ENCODE measurements around the gene PATJ. TPM values are rescaled to one million over a fixed set of nuclear protein-coding genes. Genes with fewer than 3 reads are reported as not detected.

PATJ gene
- total RNA-seq, 4 donors from 2014 or later, result 119 to 299 (median 149) TPM

DNA sequence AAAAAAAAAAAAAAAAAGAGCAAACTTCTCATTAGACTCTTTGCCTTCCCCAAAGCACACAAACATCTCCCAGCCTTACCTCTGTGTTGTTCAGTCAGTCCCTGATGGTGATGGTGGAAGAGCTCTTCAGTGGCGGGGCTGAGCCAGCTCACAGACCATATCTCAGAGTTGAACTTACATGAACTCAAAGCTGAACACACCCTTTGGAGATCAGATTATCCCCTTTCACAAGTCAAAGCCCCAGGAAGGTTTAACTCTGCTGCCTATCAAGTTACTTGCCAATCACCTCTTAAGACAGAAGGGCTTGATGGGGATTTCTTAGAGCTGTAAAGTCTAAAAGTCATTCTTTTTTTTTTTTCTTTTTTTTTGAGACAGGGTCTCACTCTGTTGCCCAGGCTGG is 397.1 kb downstream of the PATJ start:
- no peak overlapping the region for H3K27ac ChIP-seq
- H3K9me3 ChIP-seq, result no peaks in the 10 kb centered on the region
- DNase-seq, result no peak
- in situ Hi-C loops (cut with MboI; ENCODE audit: low pct_ligation_motif_present in 1 of 4, low pct_unique_long_range_greater_than_20kb in 1 of 4, low sequenced_read_pairs in 3 of 4) (no loop called here), intact Hi-C loops (cut with DNase I; ENCODE audit: low total_unique reads) (no loop called here)
- no peak for TF ChIP-seq POLR2A (IDR thresholded peaks at IDR 0.05)
- TF ChIP-seq EP300 (IDR thresholded peaks at IDR 0.05; ENCODE audit: low read depth), result no peak
- TF ChIP-seq POLR2AphosphoS5 (IDR thresholded peaks at IDR 0.05), result no peak
- TF ChIP-seq, protein P1, sequence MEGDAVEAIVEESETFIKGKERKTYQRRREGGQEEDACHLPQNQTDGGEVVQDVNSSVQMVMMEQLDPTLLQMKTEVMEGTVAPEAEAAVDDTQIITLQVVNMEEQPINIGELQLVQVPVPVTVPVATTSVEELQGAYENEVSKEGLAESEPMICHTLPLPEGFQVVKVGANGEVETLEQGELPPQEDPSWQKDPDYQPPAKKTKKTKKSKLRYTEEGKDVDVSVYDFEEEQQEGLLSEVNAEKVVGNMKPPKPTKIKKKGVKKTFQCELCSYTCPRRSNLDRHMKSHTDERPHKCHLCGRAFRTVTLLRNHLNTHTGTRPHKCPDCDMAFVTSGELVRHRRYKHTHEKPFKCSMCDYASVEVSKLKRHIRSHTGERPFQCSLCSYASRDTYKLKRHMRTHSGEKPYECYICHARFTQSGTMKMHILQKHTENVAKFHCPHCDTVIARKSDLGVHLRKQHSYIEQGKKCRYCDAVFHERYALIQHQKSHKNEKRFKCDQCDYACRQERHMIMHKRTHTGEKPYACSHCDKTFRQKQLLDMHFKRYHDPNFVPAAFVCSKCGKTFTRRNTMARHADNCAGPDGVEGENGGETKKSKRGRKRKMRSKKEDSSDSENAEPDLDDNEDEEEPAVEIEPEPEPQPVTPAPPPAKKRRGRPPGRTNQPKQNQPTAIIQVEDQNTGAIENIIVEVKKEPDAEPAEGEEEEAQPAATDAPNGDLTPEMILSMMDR (IDR thresholded peaks at IDR 0.05), result no peak
- 91% methylated on average over 1 of the region's 1 CpG; no CpG with 5 or more reads in 1 of the 2 donors for WGBS, 2 donors (ENCODE audit: low coverage in 1 of 2)
- H3K27me3 ChIP-seq, result no peaks in the 10 kb centered on the region
- no peak overlapping the region for H3K4me3 ChIP-seq
- no peaks in the 10 kb centered on the region for H3K4me1 ChIP-seq
- H3K36me3 ChIP-seq, result no peaks in the 10 kb centered on the region

GRCh38 chr1:62140666-62141065 is 398.4 kb downstream of the PATJ start:
- Histone ChIP-seq H3K27me3 (no peaks in the 10 kb centered on the region), H3K4me3 (no peak overlapping the region), H3K9me3 (no peaks in the 10 kb centered on the region), H3K27ac (no peak overlapping the region), H3K4me1 (no peaks in the 10 kb centered on the region), H3K36me3 (no peaks in the 10 kb centered on the region)
- TF ChIP-seq, protein P1 (IDR thresholded peaks at IDR 0.05), result no peak
- no peak for TF ChIP-seq POLR2A (IDR thresholded peaks at IDR 0.05)
- TF ChIP-seq POLR2AphosphoS5 (IDR thresholded peaks at IDR 0.05), result no peak
- TF ChIP-seq EP300 (IDR thresholded peaks at IDR 0.05; ENCODE audit: low read depth), result no peak
- intact Hi-C loops (cut with DNase I; ENCODE audit: low total_unique reads) (no loop called here), in situ Hi-C loops (cut with MboI; ENCODE audit: low pct_ligation_motif_present in 1 of 4, low pct_unique_long_range_greater_than_20kb in 1 of 4, low sequenced_read_pairs in 3 of 4) (no loop called here)
- WGBS, 2 donors (ENCODE audit: low coverage in 1 of 2), result 92 to 96% methylated on average over 3 to 4 of the region's 4 CpGs
- DNase-seq, result no peak

GRCh38 chr1:62142496-62142895 is 400.2 kb downstream of the PATJ start:
- H3K9me3 ChIP-seq, result no peaks in the 10 kb centered on the region
- TF ChIP-seq POLR2A (IDR thresholded peaks at IDR 0.05), result no peak
- TF ChIP-seq POLR2AphosphoS5 (IDR thresholded peaks at IDR 0.05), result no peak
- H3K27ac ChIP-seq, result no peak overlapping the region
- no peaks in the 10 kb centered on the region for H3K27me3 ChIP-seq
- H3K36me3 ChIP-seq, result no peaks in the 10 kb centered on the region
- no peaks in the 10 kb centered on the region for H3K4me1 ChIP-seq
- no peak overlapping the region for H3K4me3 ChIP-seq
- 44 to 45% methylated on average over 5 of the region's 5 CpGs for WGBS, 2 donors (ENCODE audit: low coverage in 1 of 2)
- intact Hi-C loops (cut with DNase I; ENCODE audit: low total_unique reads), result no loop called here
- no peak for DNase-seq
- in situ Hi-C loops (cut with MboI; ENCODE audit: low pct_ligation_motif_present in 1 of 4, low pct_unique_long_range_greater_than_20kb in 1 of 4, low sequenced_read_pairs in 3 of 4), result no loop called here

DNA sequence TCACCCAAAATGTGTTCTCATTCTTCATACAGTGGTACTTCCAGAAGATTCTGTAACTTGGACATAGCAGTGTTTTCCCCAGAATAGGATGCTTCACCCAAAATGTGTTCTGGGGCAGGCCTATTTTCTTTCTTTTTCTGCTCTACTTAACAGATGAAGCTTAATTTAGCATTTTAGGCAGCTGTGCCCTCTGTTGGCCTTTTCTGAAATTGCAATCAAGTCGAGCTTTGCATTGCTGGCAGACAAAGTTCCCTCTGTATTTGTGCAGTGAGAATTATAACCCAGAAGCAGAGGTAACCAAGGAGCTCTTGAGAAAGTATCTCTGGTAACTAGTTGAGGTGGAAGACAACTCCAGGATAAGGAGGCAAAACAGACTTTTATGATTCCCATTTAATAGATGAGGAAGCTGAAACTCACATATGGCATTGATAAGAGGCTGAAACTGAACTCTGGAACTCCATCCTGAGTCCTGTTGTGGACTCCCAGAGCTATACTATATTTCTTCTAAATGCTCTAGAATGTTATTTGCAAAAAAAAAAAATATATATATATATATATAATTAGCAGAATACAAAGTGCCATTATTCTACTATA is 402.1 kb downstream of the PATJ start:
- in situ Hi-C loops (cut with MboI; ENCODE audit: low pct_ligation_motif_present in 1 of 4, low pct_unique_long_range_greater_than_20kb in 1 of 4, low sequenced_read_pairs in 3 of 4), result no loop called here
- Histone ChIP-seq H3K27ac (no peak overlapping the region), H3K9me3 (no peaks in the 10 kb centered on the region), H3K27me3 (no peaks in the 10 kb centered on the region), H3K36me3 (peaks cover 0 to 11% (median 2%) of the 10 kb centered on the region in 4 donors), H3K4me3 (no peak overlapping the region), H3K4me1 (no peaks in the 10 kb centered on the region)
- WGBS, 2 donors (ENCODE audit: low coverage in 1 of 2), result 0% methylated on average over 1 of the region's 1 CpG; no CpG with 5 or more reads in 1 of the 2 donors
- DNase-seq, result peak; percentile 16
- TF ChIP-seq, protein P1 (IDR thresholded peaks at IDR 0.05), result peak; percentile 34 to 60 (median 48)
- TF ChIP-seq POLR2A (IDR thresholded peaks at IDR 0.05), result no peak
- intact Hi-C loops (cut with DNase I; ENCODE audit: low total_unique reads), result no loop called here

GRCh38 chr1:62159940-62160348 is 417.7 kb downstream of the PATJ start:
- no peak for DNase-seq
- Histone ChIP-seq H3K4me3 (no peak overlapping the region), H3K27me3 (no peaks in the 10 kb centered on the region), H3K27ac (no peak overlapping the region), H3K36me3 (no peaks in the 10 kb centered on the region), H3K9me3 (no peaks in the 10 kb centered on the region), H3K4me1 (no peaks in the 10 kb centered on the region)
- TF ChIP-seq POLR2AphosphoS5 (IDR thresholded peaks at IDR 0.05), result no peak
- TF ChIP-seq, protein P1 (IDR thresholded peaks at IDR 0.05), result no peak
- TF ChIP-seq EP300 (IDR thresholded peaks at IDR 0.05; ENCODE audit: low read depth), result no peak
- TF ChIP-seq POLR2A (IDR thresholded peaks at IDR 0.05), result no peak
- in situ Hi-C loops (cut with MboI; ENCODE audit: low pct_ligation_motif_present in 1 of 4, low pct_unique_long_range_greater_than_20kb in 1 of 4, low sequenced_read_pairs in 3 of 4), result loop anchor here in 1 of 4 donors (25.0 kb wide), 1 partner anchor 577 kb away; no protein-coding TSS in a partner anchor
- intact Hi-C loops (cut with DNase I; ENCODE audit: low total_unique reads), result no loop called here
- 57 to 79% methylated on average over 2 to 6 of the region's 6 CpGs for WGBS, 2 donors (ENCODE audit: low coverage in 1 of 2)
